ENCODE measurements around the gene MARK3. TPM values are rescaled to one million over a fixed set of nuclear protein-coding genes. Genes with fewer than 3 reads are reported as not detected.
A peak's percentile ranks its signal among the peaks of the same experiment; 100 is the strongest.

MARK3 gene
- total RNA-seq, 2 experiments from 2014 or later: 76.8 to 86.7 TPM

- Mint-ChIP-seq H3K27ac (peak overlapping the region; percentile 51), H3K27me3 (ENCODE audit: low read depth) (no peaks in the 10 kb centered on the region), H3K4me1 (ENCODE audit: low read depth) (peaks cover 11% of the 10 kb centered on the region), H3K4me3 (no peak overlapping the region), H3K9me3 (ENCODE audit: insufficient read depth) (no peaks in the 10 kb centered on the region), H3K36me3 (ENCODE audit: low read depth) (peaks cover 35% of the 10 kb centered on the region)
- ChIA-PET CTCF (interaction anchor here (1.0 kb wide), 1 partner anchor 85 kb away, joined by 3 read pairs; no protein-coding TSS in a partner anchor), POLR2A (no interaction called here)
- DNase-seq (no peak), ATAC-seq (no peak)
These were observed 90.8 kb downstream of the MARK3 start for GRCh38 chr14:103476065-103476464.

- H3K27ac Mint-ChIP-seq: peak overlapping the region; percentile 4
- H3K4me3 Mint-ChIP-seq: no peak overlapping the region
- no peaks in the 10 kb centered on the region for H3K9me3 Mint-ChIP-seq (ENCODE audit: insufficient read depth)
- H3K4me1 Mint-ChIP-seq (ENCODE audit: low read depth): peaks cover 15% of the 10 kb centered on the region
- DNase-seq (no peak), ATAC-seq (no peak)
- ChIA-PET POLR2A (no interaction called here), CTCF (interaction anchor here (1.0 kb wide), 1 partner anchor 85 kb away, joined by 3 read pairs; no protein-coding TSS in a partner anchor)
- no peaks in the 10 kb centered on the region for H3K27me3 Mint-ChIP-seq (ENCODE audit: low read depth)
- H3K36me3 Mint-ChIP-seq (ENCODE audit: low read depth): peaks cover 40% of the 10 kb centered on the region
These were observed 91.4 kb downstream of the MARK3 start for GRCh38 chr14:103476631-103477030.

- H3K4me3 Mint-ChIP-seq: no peak overlapping the region
- peaks cover 41% of the 10 kb centered on the region for H3K36me3 Mint-ChIP-seq (ENCODE audit: low read depth)
- H3K27ac Mint-ChIP-seq: peak overlapping the region; percentile 55
- DNase-seq (no peak), ATAC-seq (peak; percentile 66)
- POLR2A ChIA-PET: no interaction called here
- peaks cover 15% of the 10 kb centered on the region for H3K4me1 Mint-ChIP-seq (ENCODE audit: low read depth)
- no peaks in the 10 kb centered on the region for H3K9me3 Mint-ChIP-seq (ENCODE audit: insufficient read depth)
- CTCF ChIA-PET: interaction anchor here (1.1 kb wide), 1 partner anchor 38 kb away, joined by 4 read pairs; no protein-coding TSS in a partner anchor
- no peaks in the 10 kb centered on the region for H3K27me3 Mint-ChIP-seq (ENCODE audit: low read depth)
These were observed 95.4 kb downstream of the MARK3 start for GRCh38 chr14:103480595-103480994.

- Mint-ChIP-seq H3K9me3 (ENCODE audit: insufficient read depth) (no peaks in the 10 kb centered on the region), H3K4me1 (ENCODE audit: low read depth) (peaks cover 15% of the 10 kb centered on the region), H3K36me3 (ENCODE audit: low read depth) (peaks cover 34% of the 10 kb centered on the region), H3K27me3 (ENCODE audit: low read depth) (no peaks in the 10 kb centered on the region), H3K27ac (no peak overlapping the region), H3K4me3 (no peak overlapping the region)
- DNase-seq (no peak), ATAC-seq (no peak)
- ChIA-PET POLR2A (no interaction called here), CTCF (no interaction called here)
These were observed 98.4 kb downstream of the MARK3 start for GRCh38 chr14:103483600-103483999.

- DNase-seq: no peak
- CTCF ChIA-PET: interaction anchor here (2.4 kb wide), 1 partner anchor 14 kb away, joined by 15 read pairs; no protein-coding TSS in a partner anchor
- ATAC-seq: no peak
- no peak overlapping the region for H3K4me3 Mint-ChIP-seq
- peaks cover 29% of the 10 kb centered on the region for H3K36me3 Mint-ChIP-seq (ENCODE audit: low read depth)
- no peak overlapping the region for H3K27ac Mint-ChIP-seq
- POLR2A ChIA-PET: no interaction called here
- no peaks in the 10 kb centered on the region for H3K9me3 Mint-ChIP-seq (ENCODE audit: insufficient read depth)
- H3K4me1 Mint-ChIP-seq (ENCODE audit: low read depth): peaks cover 10% of the 10 kb centered on the region
- no peaks in the 10 kb centered on the region for H3K27me3 Mint-ChIP-seq (ENCODE audit: low read depth)
These were observed 100.3 kb downstream of the MARK3 start for GRCh38 chr14:103485504-103485903.

GRCh38 chr14:103488071-103488470, 102.9 kb downstream of the MARK3 start:
- ATAC-seq (no peak), DNase-seq (no peak)
- Mint-ChIP-seq H3K4me1 (ENCODE audit: low read depth) (no peaks in the 10 kb centered on the region), H3K9me3 (ENCODE audit: insufficient read depth) (no peaks in the 10 kb centered on the region), H3K36me3 (ENCODE audit: low read depth) (peaks cover 23% of the 10 kb centered on the region), H3K4me3 (no peak overlapping the region), H3K27ac (no peak overlapping the region), H3K27me3 (ENCODE audit: low read depth) (no peaks in the 10 kb centered on the region)
- ChIA-PET CTCF (interaction anchor here (2.4 kb wide), 1 partner anchor 11 kb away, joined by 15 read pairs; no protein-coding TSS in a partner anchor), POLR2A (no interaction called here)

GRCh38 chr14:103488960-103489359, 103.7 kb downstream of the MARK3 start:
- CTCF ChIA-PET: interaction anchor here (1.1 to 1.2 kb wide), 2 partner anchors 10 to 98 kb away, joined by 3 read pairs; no protein-coding TSS in a partner anchor
- Mint-ChIP-seq H3K27ac (no peak overlapping the region), H3K4me1 (ENCODE audit: low read depth) (no peaks in the 10 kb centered on the region)

GRCh38 chr14:103489621-103490020, 104.4 kb downstream of the MARK3 start:
- CTCF ChIA-PET: interaction anchor here (1.1 to 1.2 kb wide), 2 partner anchors 9 to 98 kb away, joined by 3 read pairs; no protein-coding TSS in a partner anchor
- Mint-ChIP-seq H3K4me1 (ENCODE audit: low read depth) (no peaks in the 10 kb centered on the region), H3K36me3 (ENCODE audit: low read depth) (peaks cover 18% of the 10 kb centered on the region), H3K4me3 (no peak overlapping the region), H3K9me3 (ENCODE audit: insufficient read depth) (no peaks in the 10 kb centered on the region), H3K27ac (no peak overlapping the region), H3K27me3 (ENCODE audit: low read depth) (no peaks in the 10 kb centered on the region)
- ATAC-seq (no peak), DNase-seq (no peak)
- POLR2A ChIA-PET: no interaction called here

More at GRCh38 chr14:103488960-103489359, 103.7 kb downstream of the MARK3 start:
- Mint-ChIP-seq H3K9me3 (ENCODE audit: insufficient read depth) (no peaks in the 10 kb centered on the region), H3K27me3 (ENCODE audit: low read depth) (no peaks in the 10 kb centered on the region), H3K4me3 (no peak overlapping the region), H3K36me3 (ENCODE audit: low read depth) (peaks cover 18% of the 10 kb centered on the region)
- ATAC-seq (no peak), DNase-seq (no peak)
- POLR2A ChIA-PET: no interaction called here

- peak overlapping the region; percentile 1 for H3K27ac Mint-ChIP-seq
- no peak for ATAC-seq
- no peak overlapping the region for H3K4me3 Mint-ChIP-seq
These were observed 106.5 kb downstream of the MARK3 start for GRCh38 chr14:103491691-103492090.

GRCh38 chr14:103492156-103492925, 107.1 kb downstream of the MARK3 start:
- ATAC-seq (no peak), DNase-seq (no peak)
- H3K36me3 Mint-ChIP-seq (ENCODE audit: low read depth): peaks cover 26% of the 10 kb centered on the region
- CTCF ChIA-PET: interaction anchor here (1.7 kb wide), 1 partner anchor 8 kb away, joined by 8 read pairs; no protein-coding TSS in a partner anchor
- no peaks in the 10 kb centered on the region for H3K4me1 Mint-ChIP-seq (ENCODE audit: low read depth)
- H3K27ac Mint-ChIP-seq: no peak overlapping the region
- POLR2A ChIA-PET: no interaction called here
- no peaks in the 10 kb centered on the region for H3K27me3 Mint-ChIP-seq (ENCODE audit: low read depth)
- H3K9me3 Mint-ChIP-seq (ENCODE audit: insufficient read depth): no peaks in the 10 kb centered on the region
- H3K4me3 Mint-ChIP-seq: no peak overlapping the region

More at GRCh38 chr14:103491691-103492090, 106.5 kb downstream of the MARK3 start:
- POLR2A ChIA-PET: no interaction called here
- CTCF ChIA-PET: interaction anchor here (1.7 kb wide), 1 partner anchor 8 kb away, joined by 8 read pairs; no protein-coding TSS in a partner anchor
- peaks cover 27% of the 10 kb centered on the region for H3K36me3 Mint-ChIP-seq (ENCODE audit: low read depth)
- no peaks in the 10 kb centered on the region for H3K9me3 Mint-ChIP-seq (ENCODE audit: insufficient read depth)
- no peaks in the 10 kb centered on the region for H3K4me1 Mint-ChIP-seq (ENCODE audit: low read depth)
- no peak for DNase-seq
- no peaks in the 10 kb centered on the region for H3K27me3 Mint-ChIP-seq (ENCODE audit: low read depth)

- Mint-ChIP-seq H3K27ac (no peak overlapping the region), H3K9me3 (ENCODE audit: insufficient read depth) (no peaks in the 10 kb centered on the region), H3K4me3 (no peak overlapping the region), H3K4me1 (ENCODE audit: low read depth) (no peaks in the 10 kb centered on the region), H3K27me3 (ENCODE audit: low read depth) (no peaks in the 10 kb centered on the region), H3K36me3 (ENCODE audit: low read depth) (peaks cover 28% of the 10 kb centered on the region)
- POLR2A ChIA-PET: no interaction called here
- ATAC-seq (no peak), DNase-seq (no peak)
- CTCF ChIA-PET: no interaction called here
These were observed 110.6 kb downstream of the MARK3 start for GRCh38 chr14:103495854-103496253.

- H3K4me3 Mint-ChIP-seq: no peak overlapping the region
- H3K36me3 Mint-ChIP-seq (ENCODE audit: low read depth): peaks cover 27% of the 10 kb centered on the region
- no peaks in the 10 kb centered on the region for H3K4me1 Mint-ChIP-seq (ENCODE audit: low read depth)
- no peak for DNase-seq
- no peaks in the 10 kb centered on the region for H3K9me3 Mint-ChIP-seq (ENCODE audit: insufficient read depth)
- CTCF ChIA-PET: no interaction called here
- ATAC-seq: no peak
- H3K27ac Mint-ChIP-seq: no peak overlapping the region
- no peaks in the 10 kb centered on the region for H3K27me3 Mint-ChIP-seq (ENCODE audit: low read depth)
- POLR2A ChIA-PET: no interaction called here
These were observed 111.6 kb downstream of the MARK3 start for GRCh38 chr14:103496776-103497175.

Measured in activated CD8-positive, alpha-beta T cell treated with anti-CD3 and anti-CD28 coated beads, Interleukin-2, amount 10 ng/mL, durations not matched to agents 7 days and 5 days (primary cell).